Progenitor cell of endocrine pancreas (in vitro differentiated cells): Measurements from ENCODE around the gene RBMS1. TPM values are rescaled to one million over a fixed set of nuclear protein-coding genes. Genes with fewer than 3 reads are reported as not detected.
A peak's percentile ranks its signal among the peaks of the same experiment; 100 is the strongest.

Experiments
- DNase-seq: peaks from one replicate; pipeline ENCODE4 v3.0.0; 2021; ENCODE audit warnings: low spot score; ENCODE audit not compliant: unreplicated experiment
- H3K27ac Mint-ChIP-seq: 2 replicates; pipeline ENCODE4 v1.8.0; 2021; ENCODE audit warnings: mild to moderate bottlenecking, moderate library complexity, mixed read lengths
- H3K27me3 Mint-ChIP-seq: 2 replicates; pipeline ENCODE4 v1.8.0; 2021; ENCODE audit warnings: mixed read lengths
- H3K36me3 Mint-ChIP-seq: 2 replicates; pipeline ENCODE4 v1.8.0; 2022; ENCODE audit warnings: mixed read lengths; ENCODE audit not compliant: insufficient read depth
- H3K4me1 Mint-ChIP-seq: 2 replicates; pipeline ENCODE4 v1.8.0; 2021; ENCODE audit warnings: low read depth, mixed read lengths
- H3K4me3 Mint-ChIP-seq: 2 replicates; pipeline ENCODE4 v1.8.0; 2021; ENCODE audit warnings: low read depth, mild to moderate bottlenecking, moderate library complexity, mixed read lengths
- H3K9me3 Mint-ChIP-seq: 2 replicates; pipeline ENCODE4 v1.8.0; 2021; ENCODE audit warnings: low read depth, mixed read lengths
- CTCF ChIP-seq: fragments of 200-600 bp; sonication (generic); IDR thresholded peaks from one replicate; pipeline ENCODE4 v1.5.0; 2021; ENCODE audit warnings: antibody characterized with exemption, mild to moderate bottlenecking; ENCODE audit not compliant: unreplicated experiment
- total RNA-seq: library from RNA; stranded (reverse); gene quantifications from 2 replicates; pipeline ENCODE4 v1.2.1, GENCODE V29; 2021

The RBMS1 gene
- total RNA-seq, 1 donor from 2014 or later, result 59.8 TPM

DNA sequence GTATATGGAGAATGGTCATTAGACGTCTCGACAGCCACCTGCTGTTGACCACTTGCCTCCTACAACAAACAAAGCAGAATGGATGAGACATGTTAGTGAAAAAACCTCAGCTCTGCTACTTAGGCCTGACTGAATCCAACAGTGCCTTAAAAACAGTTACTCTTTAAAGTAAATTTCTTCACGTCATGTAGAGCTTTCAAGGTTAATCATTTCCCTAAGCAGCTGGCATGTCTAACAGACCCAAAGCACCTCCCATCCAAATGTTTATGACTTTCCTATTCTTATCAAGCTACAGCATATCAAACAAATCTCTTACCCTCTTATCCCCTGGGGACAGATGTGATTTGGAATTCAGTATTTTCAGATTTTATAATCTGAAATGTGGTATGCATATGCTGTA, 218.0 kb downstream of the RBMS1 start:
- peak overlapping the region; percentile 26 for H3K27ac Mint-ChIP-seq
- H3K27me3 Mint-ChIP-seq, result no peaks in the 10 kb centered on the region
- no peak for DNase-seq
- H3K4me1 Mint-ChIP-seq, result peaks cover 32% of the 10 kb centered on the region
- peaks cover 24% of the 10 kb centered on the region for H3K36me3 Mint-ChIP-seq
- TF ChIP-seq CTCF, result no peak
- H3K4me3 Mint-ChIP-seq, result no peak overlapping the region
- H3K9me3 Mint-ChIP-seq, result no peaks in the 10 kb centered on the region

GRCh38 chr2:160271171-160272086, 222.2 kb downstream of the RBMS1 start:
- H3K27ac Mint-ChIP-seq, result peak overlapping the region; percentile 98

DNA sequence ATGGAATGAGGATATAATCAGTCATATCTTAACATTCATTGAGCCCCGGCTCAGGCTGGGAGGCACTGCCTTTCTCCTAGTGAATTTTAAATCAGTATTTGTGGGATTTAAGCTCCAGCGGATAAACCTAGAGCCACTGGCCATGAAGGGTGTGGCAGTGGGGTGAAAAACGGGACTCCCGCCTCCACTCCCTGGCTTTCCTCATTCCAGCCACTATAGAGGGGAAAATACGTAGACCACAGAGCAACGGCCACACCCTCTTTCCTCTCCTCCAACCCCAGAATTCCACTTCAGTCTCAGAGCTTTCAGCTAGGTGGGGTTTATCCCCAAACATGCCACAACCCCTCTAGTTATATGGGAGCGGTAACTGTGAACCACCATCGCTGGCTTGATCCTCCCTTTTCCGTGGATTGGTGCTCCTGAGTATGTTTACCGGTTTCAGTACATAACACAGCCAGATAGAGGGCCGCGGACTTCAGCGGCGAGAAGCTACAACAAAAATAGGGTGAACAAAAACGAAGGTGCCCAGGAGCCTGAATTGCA, 223.0 kb downstream of the RBMS1 start:
- Mint-ChIP-seq H3K27ac (peak overlapping the region; percentile 98), H3K27me3 (no peaks in the 10 kb centered on the region), H3K4me1 (peaks cover 36% of the 10 kb centered on the region), H3K36me3 (peaks cover 10% of the 10 kb centered on the region), H3K4me3 (peak overlapping the region; percentile 80), H3K9me3 (no peaks in the 10 kb centered on the region)
- no peak for DNase-seq
- TF ChIP-seq CTCF, result no peak

More at GRCh38 chr2:160271171-160272086, 222.2 kb downstream of the RBMS1 start:
- H3K9me3 Mint-ChIP-seq, result no peaks in the 10 kb centered on the region
- no peaks in the 10 kb centered on the region for H3K27me3 Mint-ChIP-seq
- H3K36me3 Mint-ChIP-seq, result peaks cover 10% of the 10 kb centered on the region
- peak overlapping the region; percentile 2 for H3K4me3 Mint-ChIP-seq
- peaks cover 40% of the 10 kb centered on the region for H3K4me1 Mint-ChIP-seq
- TF ChIP-seq CTCF, result no peak
- no peak for DNase-seq

- Mint-ChIP-seq H3K36me3 (peaks cover 8% of the 10 kb centered on the region), H3K4me3 (peak overlapping the region; percentile 80), H3K27me3 (no peaks in the 10 kb centered on the region), H3K4me1 (peaks cover 34% of the 10 kb centered on the region), H3K9me3 (no peaks in the 10 kb centered on the region), H3K27ac (peak overlapping the region; percentile 98)
- peak; percentile 77 for DNase-seq
- peak; percentile 73 for TF ChIP-seq CTCF
Observed at GRCh38 chr2:160269803-160270570, 223.6 kb downstream of the RBMS1 start.

DNA sequence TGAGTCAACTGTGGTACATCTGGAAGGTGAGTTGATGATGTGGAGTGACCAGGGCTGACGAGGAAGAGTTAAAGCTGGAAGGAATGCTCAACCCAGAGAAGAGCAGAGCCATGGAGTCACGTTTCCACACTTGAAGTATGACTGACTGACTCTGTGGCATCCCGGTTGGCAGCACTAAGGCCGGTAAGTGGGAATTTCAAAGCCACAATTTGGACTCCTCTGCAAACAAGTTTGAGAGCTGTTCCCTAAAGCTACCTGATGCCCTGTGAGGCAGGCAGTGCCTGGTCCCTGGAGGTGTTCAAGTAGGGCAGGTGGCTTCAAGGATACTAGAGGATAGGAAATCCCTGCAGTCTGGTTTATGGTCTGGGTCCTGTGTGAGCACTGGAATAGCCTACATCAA, 224.2 kb downstream of the RBMS1 start:
- peak overlapping the region; percentile 80 for H3K4me3 Mint-ChIP-seq
- TF ChIP-seq CTCF, result no peak
- H3K4me1 Mint-ChIP-seq, result peaks cover 31% of the 10 kb centered on the region
- peaks cover 6% of the 10 kb centered on the region for H3K36me3 Mint-ChIP-seq
- DNase-seq, result no peak
- H3K27ac Mint-ChIP-seq, result peak overlapping the region; percentile 98
- no peaks in the 10 kb centered on the region for H3K27me3 Mint-ChIP-seq
- H3K9me3 Mint-ChIP-seq, result no peaks in the 10 kb centered on the region
